ENCODE measurements around the gene AHSP.
"Not testable (repeated sequence)": the region's sequence is repeated elsewhere in the genome, so short reads cannot be mapped to it uniquely, and the experiment has no call there.

AHSP gene

DNA sequence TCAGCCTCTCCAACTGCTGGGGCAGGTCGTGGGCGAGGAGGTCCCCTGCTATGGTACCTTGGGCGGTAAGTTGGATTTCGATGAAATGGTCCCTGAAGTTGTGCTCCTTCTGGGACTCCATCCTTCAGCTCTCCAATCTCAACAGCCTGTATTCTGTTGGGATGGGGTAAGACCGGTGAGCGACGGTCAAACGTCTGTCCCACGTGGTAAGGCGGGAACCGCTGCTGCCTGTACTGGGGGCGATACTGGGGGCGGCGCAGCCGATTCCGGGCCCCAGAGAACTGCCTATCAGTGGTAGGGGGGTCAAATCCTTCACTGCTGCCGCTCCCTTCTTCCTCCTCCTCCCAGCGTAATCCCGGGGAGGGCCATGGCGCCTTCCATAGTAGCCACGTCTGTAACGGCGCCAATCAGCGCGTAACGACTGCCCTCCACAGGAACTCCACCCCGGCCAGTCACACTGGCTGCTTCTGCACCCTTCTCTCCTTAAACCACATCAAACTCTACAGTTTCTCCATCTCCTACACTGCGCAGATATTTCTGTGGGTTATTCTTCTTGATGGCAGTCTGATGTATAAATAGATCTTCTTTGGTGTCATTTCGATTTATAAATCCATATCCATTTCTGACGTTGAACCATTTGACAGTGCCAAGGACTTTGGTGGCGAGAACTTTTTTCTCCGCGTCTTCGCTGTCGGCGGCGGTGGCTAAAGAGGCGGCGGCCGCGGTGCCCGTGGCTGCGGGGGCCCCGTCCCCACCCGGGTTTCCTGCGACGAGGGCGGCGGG, 41.1 kb downstream of the AHSP start:
- no peak for DNase-seq
- Histone ChIP-seq H3K27me3 (ENCODE audit: insufficient read depth, low read depth, severe bottlenecking) (peaks cover 76% of the 10 kb centered on the region), H3K4me3 (ENCODE audit: low read depth, low read length) (no peak overlapping the region), H3K27ac (no peak overlapping the region), H3K36me3 (no peaks in the 10 kb centered on the region), H3K9me3 (ENCODE audit: severe bottlenecking) (peaks cover 17% of the 10 kb centered on the region)
- TF ChIP-seq, protein P1, sequence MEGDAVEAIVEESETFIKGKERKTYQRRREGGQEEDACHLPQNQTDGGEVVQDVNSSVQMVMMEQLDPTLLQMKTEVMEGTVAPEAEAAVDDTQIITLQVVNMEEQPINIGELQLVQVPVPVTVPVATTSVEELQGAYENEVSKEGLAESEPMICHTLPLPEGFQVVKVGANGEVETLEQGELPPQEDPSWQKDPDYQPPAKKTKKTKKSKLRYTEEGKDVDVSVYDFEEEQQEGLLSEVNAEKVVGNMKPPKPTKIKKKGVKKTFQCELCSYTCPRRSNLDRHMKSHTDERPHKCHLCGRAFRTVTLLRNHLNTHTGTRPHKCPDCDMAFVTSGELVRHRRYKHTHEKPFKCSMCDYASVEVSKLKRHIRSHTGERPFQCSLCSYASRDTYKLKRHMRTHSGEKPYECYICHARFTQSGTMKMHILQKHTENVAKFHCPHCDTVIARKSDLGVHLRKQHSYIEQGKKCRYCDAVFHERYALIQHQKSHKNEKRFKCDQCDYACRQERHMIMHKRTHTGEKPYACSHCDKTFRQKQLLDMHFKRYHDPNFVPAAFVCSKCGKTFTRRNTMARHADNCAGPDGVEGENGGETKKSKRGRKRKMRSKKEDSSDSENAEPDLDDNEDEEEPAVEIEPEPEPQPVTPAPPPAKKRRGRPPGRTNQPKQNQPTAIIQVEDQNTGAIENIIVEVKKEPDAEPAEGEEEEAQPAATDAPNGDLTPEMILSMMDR (IDR thresholded peaks at IDR 0.05; ENCODE audit: low read depth, low read length), result no peak

DNA sequence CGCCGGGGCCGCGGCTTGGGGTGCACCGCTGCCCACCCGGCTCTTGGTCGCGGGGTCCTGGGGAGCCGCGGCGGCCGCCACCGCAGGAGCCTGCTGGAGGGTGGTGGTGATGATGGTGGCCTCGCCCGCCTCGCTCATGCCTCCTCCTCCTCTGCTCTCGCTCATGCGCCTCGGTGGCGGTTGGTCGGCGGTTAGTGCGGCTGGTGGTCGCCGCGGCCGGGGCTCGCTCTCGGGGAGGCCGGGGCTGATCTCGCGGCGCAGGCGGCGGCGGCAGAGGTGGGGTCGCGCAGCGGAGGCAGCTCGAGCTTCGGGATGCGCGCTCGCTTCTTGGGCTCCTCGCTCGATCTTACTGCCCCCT, 41.6 kb downstream of the AHSP start:
- peaks cover 78% of the 10 kb centered on the region for H3K27me3 ChIP-seq (ENCODE audit: insufficient read depth, low read depth, severe bottlenecking)
- TF ChIP-seq, protein P1 (IDR thresholded peaks at IDR 0.05; ENCODE audit: low read depth, low read length), result no peak
- no peak overlapping the region for H3K27ac ChIP-seq
- H3K4me3 ChIP-seq (ENCODE audit: low read depth, low read length), result no peak overlapping the region
- no peak for DNase-seq
- no peaks in the 10 kb centered on the region for H3K36me3 ChIP-seq
- H3K9me3 ChIP-seq (ENCODE audit: severe bottlenecking), result peaks cover 17% of the 10 kb centered on the region

DNA sequence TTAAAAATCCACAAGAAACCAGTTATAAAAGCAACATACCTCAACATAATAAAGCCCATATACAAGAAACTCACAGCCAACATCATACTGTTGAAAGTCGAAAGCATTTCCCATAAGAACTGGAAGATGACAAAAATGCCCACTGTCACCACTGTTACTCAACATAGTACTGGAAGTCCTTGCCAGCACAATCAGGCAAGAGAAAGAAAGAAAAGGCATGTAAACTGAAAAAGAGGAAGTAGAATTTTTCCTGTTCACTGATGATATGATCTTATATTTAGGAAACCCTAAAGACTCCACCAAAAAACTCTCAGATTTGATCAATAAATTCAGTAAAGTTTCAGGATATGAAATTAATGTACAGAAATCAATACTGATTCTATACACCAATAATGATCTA, 45.1 kb downstream of the AHSP start:
- no peak for DNase-seq
- Histone ChIP-seq H3K27me3 (ENCODE audit: insufficient read depth, low read depth, severe bottlenecking) (peaks cover 52% of the 10 kb centered on the region), H3K4me3 (ENCODE audit: low read depth, low read length) (no peak overlapping the region), H3K36me3 (no peaks in the 10 kb centered on the region), H3K9me3 (ENCODE audit: severe bottlenecking) (peaks cover 17% of the 10 kb centered on the region), H3K27ac (no peak overlapping the region)
- TF ChIP-seq, protein P1 (IDR thresholded peaks at IDR 0.05; ENCODE audit: low read depth, low read length), result no peak

DNA sequence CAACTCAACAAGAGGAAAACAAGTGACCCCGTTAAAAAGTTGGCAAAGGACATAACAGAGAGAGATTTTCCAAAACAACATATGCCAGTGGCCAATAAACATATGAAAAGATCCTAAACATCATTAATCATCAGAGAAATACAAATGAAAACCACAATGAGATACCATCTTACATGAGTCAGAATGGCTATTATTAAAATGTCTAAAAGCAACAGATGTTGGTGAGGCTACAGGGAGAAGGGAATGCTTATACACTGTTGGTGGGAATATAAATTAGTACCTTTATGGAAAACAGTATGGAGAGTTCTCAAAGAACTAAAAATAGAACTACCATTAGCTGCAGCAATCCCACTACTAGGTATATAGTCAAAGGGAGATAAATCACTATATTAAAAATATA, 46.5 kb downstream of the AHSP start:
- peaks cover 10% of the 10 kb centered on the region for H3K9me3 ChIP-seq (ENCODE audit: severe bottlenecking)
- not testable (repeated sequence) for H3K4me3 ChIP-seq (ENCODE audit: low read depth, low read length); DNase-seq; H3K27ac ChIP-seq; H3K36me3 ChIP-seq
- peaks cover 48% of the 10 kb centered on the region for H3K27me3 ChIP-seq (ENCODE audit: insufficient read depth, low read depth, severe bottlenecking)

DNA sequence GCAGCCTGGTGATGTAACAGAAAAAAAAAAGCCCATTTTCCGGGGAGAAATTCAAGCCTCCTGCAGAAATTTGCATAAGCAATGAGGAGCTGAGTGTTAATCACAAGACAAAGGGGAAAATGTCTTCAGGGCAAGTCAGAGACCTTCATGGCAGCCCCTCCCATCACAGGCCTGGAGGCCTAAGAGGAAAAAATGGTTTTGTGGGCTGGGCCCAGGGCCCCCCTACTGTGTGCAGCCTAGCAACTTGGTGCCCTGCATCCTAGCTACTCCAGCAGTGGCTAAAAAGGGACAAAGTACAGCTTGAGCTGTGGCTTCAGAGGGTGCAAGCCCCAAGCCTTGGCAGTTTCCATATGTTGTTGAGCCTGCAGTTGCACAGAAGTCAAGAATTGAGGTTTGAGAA, 49.7 kb downstream of the AHSP start:
- no peak overlapping the region for H3K4me3 ChIP-seq (ENCODE audit: low read depth, low read length)
- no peak overlapping the region for H3K27ac ChIP-seq
- no peak for DNase-seq
- H3K9me3 ChIP-seq (ENCODE audit: severe bottlenecking), result no peaks in the 10 kb centered on the region
- peaks cover 25% of the 10 kb centered on the region for H3K27me3 ChIP-seq (ENCODE audit: insufficient read depth, low read depth, severe bottlenecking)
- TF ChIP-seq, protein P1 (IDR thresholded peaks at IDR 0.05; ENCODE audit: low read depth, low read length), result no peak
- H3K36me3 ChIP-seq, result no peaks in the 10 kb centered on the region

All from WERI-Rb-1 (cell line).